ENCODE measurements around the gene BCL2L11.

BCL2L11 gene

GRCh38 chr2:111200333-111200881 lies 79.7 kb downstream of the BCL2L11 start:
- no peaks in the 10 kb centered on the region for H3K9me3 ChIP-seq (replicated peaks; ENCODE audit: low read length)
- H3K36me3 ChIP-seq (ENCODE audit: insufficient read depth, low read length) = no peaks in the 10 kb centered on the region
- H3K4me1 ChIP-seq (ENCODE audit: control insufficient read depth, insufficient read depth, low read length) = peaks cover 11% of the 10 kb centered on the region
- H3K4me3 ChIP-seq (ENCODE audit: low read length) = no peak overlapping the region
- H3K27me3 ChIP-seq (ENCODE audit: control insufficient read depth, insufficient read depth, low read length) = no peaks in the 10 kb centered on the region
- no peak overlapping the region for H3K4me2 ChIP-seq (ENCODE audit: low read length)
- no peak overlapping the region for H3K9ac ChIP-seq (ENCODE audit: low read depth, low read length)

GRCh38 chr2:111201214-111201613 lies 80.5 kb downstream of the BCL2L11 start:
- no peaks in the 10 kb centered on the region for H3K9me3 ChIP-seq (replicated peaks; ENCODE audit: low read length)
- no peak overlapping the region for H3K9ac ChIP-seq (ENCODE audit: low read depth, low read length)
- H3K27me3 ChIP-seq (ENCODE audit: control insufficient read depth, insufficient read depth, low read length) = no peaks in the 10 kb centered on the region
- H3K4me2 ChIP-seq (ENCODE audit: low read length) = no peak overlapping the region
- H3K4me3 ChIP-seq (ENCODE audit: low read length) = no peak overlapping the region
- no peaks in the 10 kb centered on the region for H3K36me3 ChIP-seq (ENCODE audit: insufficient read depth, low read length)
- peaks cover 11% of the 10 kb centered on the region for H3K4me1 ChIP-seq (ENCODE audit: control insufficient read depth, insufficient read depth, low read length)

- Histone ChIP-seq H3K36me3 (ENCODE audit: insufficient read depth, low read length) (no peaks in the 10 kb centered on the region), H3K9ac (ENCODE audit: low read depth, low read length) (no peak overlapping the region), H3K4me2 (ENCODE audit: low read length) (no peak overlapping the region)
Observed at GRCh38 chr2:111202266-111203040, 81.7 kb downstream of the BCL2L11 start.

GRCh38 chr2:111204706-111205105 lies 84.0 kb downstream of the BCL2L11 start:
- no peaks in the 10 kb centered on the region for H3K36me3 ChIP-seq (ENCODE audit: insufficient read depth, low read length)
- peaks cover 19% of the 10 kb centered on the region for H3K4me1 ChIP-seq (ENCODE audit: control insufficient read depth, insufficient read depth, low read length)
- no peaks in the 10 kb centered on the region for H3K9me3 ChIP-seq (replicated peaks; ENCODE audit: low read length)
- no peak overlapping the region for H3K4me3 ChIP-seq (ENCODE audit: low read length)
- no peaks in the 10 kb centered on the region for H3K27me3 ChIP-seq (ENCODE audit: control insufficient read depth, insufficient read depth, low read length)
- H3K9ac ChIP-seq (ENCODE audit: low read depth, low read length) = no peak overlapping the region
- H3K4me2 ChIP-seq (ENCODE audit: low read length) = no peak overlapping the region

More at GRCh38 chr2:111202266-111203040, 81.7 kb downstream of the BCL2L11 start:
- H3K4me3 ChIP-seq (ENCODE audit: low read length) = no peak overlapping the region
- H3K4me1 ChIP-seq (ENCODE audit: control insufficient read depth, insufficient read depth, low read length) = peaks cover 11% of the 10 kb centered on the region
- H3K27me3 ChIP-seq (ENCODE audit: control insufficient read depth, insufficient read depth, low read length) = no peaks in the 10 kb centered on the region
- H3K9me3 ChIP-seq (replicated peaks; ENCODE audit: low read length) = no peaks in the 10 kb centered on the region

GRCh38 chr2:111205774-111206173 lies 85.1 kb downstream of the BCL2L11 start:
- peaks cover 19% of the 10 kb centered on the region for H3K4me1 ChIP-seq (ENCODE audit: control insufficient read depth, insufficient read depth, low read length)
- H3K9ac ChIP-seq (ENCODE audit: low read depth, low read length) = no peak overlapping the region
- no peaks in the 10 kb centered on the region for H3K36me3 ChIP-seq (ENCODE audit: insufficient read depth, low read length)
- H3K4me3 ChIP-seq (ENCODE audit: low read length) = no peak overlapping the region
- H3K9me3 ChIP-seq (replicated peaks; ENCODE audit: low read length) = no peaks in the 10 kb centered on the region
- no peaks in the 10 kb centered on the region for H3K27me3 ChIP-seq (ENCODE audit: control insufficient read depth, insufficient read depth, low read length)
- no peak overlapping the region for H3K4me2 ChIP-seq (ENCODE audit: low read length)

GRCh38 chr2:111207851-111208250 lies 87.1 kb downstream of the BCL2L11 start:
- no peaks in the 10 kb centered on the region for H3K9me3 ChIP-seq (replicated peaks; ENCODE audit: low read length)
- H3K36me3 ChIP-seq (ENCODE audit: insufficient read depth, low read length) = no peaks in the 10 kb centered on the region
- no peaks in the 10 kb centered on the region for H3K27me3 ChIP-seq (ENCODE audit: control insufficient read depth, insufficient read depth, low read length)
- no peak overlapping the region for H3K9ac ChIP-seq (ENCODE audit: low read depth, low read length)
- peaks cover 9% of the 10 kb centered on the region for H3K4me1 ChIP-seq (ENCODE audit: control insufficient read depth, insufficient read depth, low read length)
- H3K4me2 ChIP-seq (ENCODE audit: low read length) = no peak overlapping the region
- H3K4me3 ChIP-seq (ENCODE audit: low read length) = no peak overlapping the region

GRCh38 chr2:111208639-111209038 lies 87.9 kb downstream of the BCL2L11 start:
- Histone ChIP-seq H3K9ac (ENCODE audit: low read depth, low read length) (no peak overlapping the region), H3K36me3 (ENCODE audit: insufficient read depth, low read length) (no peaks in the 10 kb centered on the region), H3K4me2 (ENCODE audit: low read length) (no peak overlapping the region), H3K27me3 (ENCODE audit: control insufficient read depth, insufficient read depth, low read length) (no peaks in the 10 kb centered on the region), H3K4me3 (ENCODE audit: low read length) (no peak overlapping the region), H3K9me3 (replicated peaks; ENCODE audit: low read length) (no peaks in the 10 kb centered on the region), H3K4me1 (ENCODE audit: control insufficient read depth, insufficient read depth, low read length) (peaks cover 8% of the 10 kb centered on the region)

GRCh38 chr2:111209045-111209514 lies 88.4 kb downstream of the BCL2L11 start:
- Histone ChIP-seq H3K9me3 (replicated peaks; ENCODE audit: low read length) (no peaks in the 10 kb centered on the region), H3K36me3 (ENCODE audit: insufficient read depth, low read length) (peaks cover under 1% of the 10 kb centered on the region), H3K4me2 (ENCODE audit: low read length) (no peak overlapping the region), H3K27me3 (ENCODE audit: control insufficient read depth, insufficient read depth, low read length) (no peaks in the 10 kb centered on the region), H3K4me3 (ENCODE audit: low read length) (no peak overlapping the region), H3K9ac (ENCODE audit: low read depth, low read length) (no peak overlapping the region), H3K4me1 (ENCODE audit: control insufficient read depth, insufficient read depth, low read length) (peaks cover 8% of the 10 kb centered on the region)

- Histone ChIP-seq H3K27me3 (ENCODE audit: control insufficient read depth, insufficient read depth, low read length) (no peaks in the 10 kb centered on the region), H3K4me2 (ENCODE audit: low read length) (no peak overlapping the region), H3K9me3 (replicated peaks; ENCODE audit: low read length) (no peaks in the 10 kb centered on the region), H3K36me3 (ENCODE audit: insufficient read depth, low read length) (peaks cover 2% of the 10 kb centered on the region), H3K4me1 (ENCODE audit: control insufficient read depth, insufficient read depth, low read length) (peaks cover 8% of the 10 kb centered on the region), H3K4me3 (ENCODE audit: low read length) (no peak overlapping the region), H3K9ac (ENCODE audit: low read depth, low read length) (no peak overlapping the region)
Observed at GRCh38 chr2:111210036-111210435, 89.3 kb downstream of the BCL2L11 start.

GRCh38 chr2:111213877-111214276 lies 93.2 kb downstream of the BCL2L11 start:
- Histone ChIP-seq H3K9ac (ENCODE audit: low read depth, low read length) (no peak overlapping the region), H3K27me3 (ENCODE audit: control insufficient read depth, insufficient read depth, low read length) (no peaks in the 10 kb centered on the region), H3K4me3 (ENCODE audit: low read length) (no peak overlapping the region), H3K36me3 (ENCODE audit: insufficient read depth, low read length) (peaks cover 2% of the 10 kb centered on the region), H3K9me3 (replicated peaks; ENCODE audit: low read length) (no peaks in the 10 kb centered on the region), H3K4me1 (ENCODE audit: control insufficient read depth, insufficient read depth, low read length) (peaks cover 3% of the 10 kb centered on the region), H3K4me2 (ENCODE audit: low read length) (no peak overlapping the region)

- H3K27me3 ChIP-seq (ENCODE audit: control insufficient read depth, insufficient read depth, low read length) = no peaks in the 10 kb centered on the region
- no peak overlapping the region for H3K9ac ChIP-seq (ENCODE audit: low read depth, low read length)
- H3K4me1 ChIP-seq (ENCODE audit: control insufficient read depth, insufficient read depth, low read length) = no peaks in the 10 kb centered on the region
- H3K36me3 ChIP-seq (ENCODE audit: insufficient read depth, low read length) = peaks cover 2% of the 10 kb centered on the region
- H3K4me2 ChIP-seq (ENCODE audit: low read length) = no peak overlapping the region
- no peak overlapping the region for H3K4me3 ChIP-seq (ENCODE audit: low read length)
- H3K9me3 ChIP-seq (replicated peaks; ENCODE audit: low read length) = no peaks in the 10 kb centered on the region
Observed at GRCh38 chr2:111216811-111217652, 96.3 kb downstream of the BCL2L11 start.

Data from skeletal muscle satellite cell (primary cell).